OCI-LY3 (cell line): ENCODE data around the gene ASPN.

Source experiments
- CTCF ChIP-seq: fragments of 200-600, 300-600 bp; sonication (generic); IDR thresholded peaks from 2 replicates; pipeline ENCODE4 v1.5.1; 2014; ENCODE audit warnings: antibody characterized with exemption, low read length, low read depth
- EZH2phosphoT487 ChIP-seq: fragments of 200-600 bp; shearing (Covaris generic); IDR thresholded peaks from 2 replicates; pipeline ENCODE4 v1.6.1; 2018; ENCODE audit warnings: antibody characterized with exemption, mixed run types, low read depth

- no peak for TF ChIP-seq CTCF
- TF ChIP-seq EZH2phosphoT487: no peak
Observed at GRCh38 chr9:92507005-92507404, 24.7 kb upstream of the ASPN start.
